Panc1 (cell line): ENCODE measurements around the gene TMEM60. TPM values are rescaled to one million over a fixed set of nuclear protein-coding genes. Genes with fewer than 3 reads are reported as not detected.

Experiments used
- ATAC-seq: fragments of 200-7000 bp; cut with Tn5 transposase; 2 replicates; pipeline ENCODE4 v1.9.1; 2020; ENCODE audit warnings: mild to moderate bottlenecking, moderate library complexity
- BruUV-seq: library from RNA; stranded (reverse); fragments of 400-500 nt; replicated peaks from 2 replicates; lab custom pipeline; 2021; lab: Mats Ljungman, UMichigan
- CTCF ChIA-PET: fragments of 300-600 bp; sonication (Branson Sonifier 250); formaldehyde crosslinking; loops from one replicate; lab custom pipeline; 2022; ENCODE audit warnings: antibody characterized with exemption; lab: Charles Lee
- POLR2A ChIA-PET: fragments of 300-600 bp; sonication (Branson Sonifier 250); formaldehyde crosslinking; loops from one replicate; lab custom pipeline; 2022; ENCODE audit warnings: antibody characterized with exemption; lab: Charles Lee
- DNase-seq: peaks from one replicate; pipeline ENCODE4 v3.0.0-alpha.2; 2010; ENCODE audit warnings: low read depth, low spot score
- H3K27ac ChIP-seq: 2 replicates; pipeline ENCODE4 v1.5.1; 2011; ENCODE audit warnings: mild to moderate bottlenecking, low read length, inconsistent platforms
- H3K27me3 ChIP-seq: fragments of 200-500 bp; sonication (Bioruptor generic); 2 replicates; pipeline ENCODE4 v1.6.0; 2014; ENCODE audit warnings: low read length, inconsistent platforms; ENCODE audit not compliant: control insufficient read depth, insufficient read depth
- H3K36me3 ChIP-seq: fragments of 200-500 bp; sonication (Bioruptor generic); 2 replicates; pipeline ENCODE4 v1.5.1; 2014; ENCODE audit warnings: inconsistent platforms, mild to moderate bottlenecking, low read length, moderate library complexity; ENCODE audit not compliant: control insufficient read depth, insufficient read depth
- H3K4me1 ChIP-seq: 2 replicates; pipeline ENCODE4 v1.5.1; 2011; ENCODE audit warnings: inconsistent platforms, mild to moderate bottlenecking, low read length, moderate library complexity; ENCODE audit not compliant: control insufficient read depth, insufficient read depth
- H3K4me3 ChIP-seq, 2 experiments: 2 replicates each; pipeline ENCODE4 v1.5.1; 2011 to 2012; ENCODE audit warnings: low read depth in 2 of 2, low read length in 2 of 2, mild to moderate bottlenecking in 2 of 2, inconsistent platforms in 1 of 2, moderate library complexity in 1 of 2
- H3K9me3 ChIP-seq: fragments of 200-500 bp; sonication (Bioruptor generic); 2 replicates; pipeline ENCODE4 v1.5.1; 2014; ENCODE audit warnings: low read depth, mild to moderate bottlenecking, inconsistent platforms, low read length, moderate library complexity; ENCODE audit not compliant: control insufficient read depth, insufficient read depth
- POLR2AphosphoS5 ChIP-seq: IDR thresholded peaks from 2 replicates; pipeline ENCODE4 v1.6.1; 2012; ENCODE audit warnings: mild to moderate bottlenecking, low read depth, low read length, moderate library complexity
- SIN3A ChIP-seq: IDR thresholded peaks from 2 replicates; pipeline ENCODE4 v1.6.1; 2012; ENCODE audit warnings: low read depth, mild to moderate bottlenecking, low read length, moderate library complexity, borderline replicate concordance; ENCODE audit not compliant: insufficient read depth
- TCF7L2 ChIP-seq: IDR thresholded peaks from 2 replicates; pipeline ENCODE4 v1.6.1; 2011; ENCODE audit warnings: mild to moderate bottlenecking, low read depth, low read length, inconsistent platforms
- in situ Hi-C: cut with HindIII; loops from 2 replicates; pipeline ENCODE4 v1.10.0; 2016; ENCODE audit warnings: low sequenced_read_pairs, low pct_unique_long_range_greater_than_20kb
- intact Hi-C: fragments of 100-400 bp; cut with micrococcal nuclease; formaldehyde crosslinking; loops from one replicate; pipeline ENCODE4 v1.10.0; 2022; ENCODE audit not compliant: unreplicated experiment
- total RNA-seq: library from RNA; stranded (reverse); gene quantifications from one replicate; pipeline ENCODE4 v1.2.1, GENCODE V29; 2021; ENCODE audit not compliant: unreplicated experiment
- TF ChIP-seq, protein P1 (sequence below): fragments of 450-650 bp; IDR thresholded peaks from 2 replicates; pipeline ENCODE4 v1.5.1; 2017; ENCODE audit warnings: mild to moderate bottlenecking
- TF ChIP-seq, protein P2 (sequence below), 2 experiments: IDR thresholded peaks; 2 replicates each; pipeline ENCODE4 v1.6.1; 2011 to 2012; ENCODE audit warnings: low read depth in 2 of 2, control low read depth in 1 of 2, low read length in 1 of 2, mild to moderate bottlenecking in 1 of 2, moderate library complexity in 1 of 2; ENCODE audit not compliant: insufficient read depth in 1 of 2

The TMEM60 gene
- total RNA-seq, 1 experiment from 2014 or later: 20.4 TPM

DNA sequence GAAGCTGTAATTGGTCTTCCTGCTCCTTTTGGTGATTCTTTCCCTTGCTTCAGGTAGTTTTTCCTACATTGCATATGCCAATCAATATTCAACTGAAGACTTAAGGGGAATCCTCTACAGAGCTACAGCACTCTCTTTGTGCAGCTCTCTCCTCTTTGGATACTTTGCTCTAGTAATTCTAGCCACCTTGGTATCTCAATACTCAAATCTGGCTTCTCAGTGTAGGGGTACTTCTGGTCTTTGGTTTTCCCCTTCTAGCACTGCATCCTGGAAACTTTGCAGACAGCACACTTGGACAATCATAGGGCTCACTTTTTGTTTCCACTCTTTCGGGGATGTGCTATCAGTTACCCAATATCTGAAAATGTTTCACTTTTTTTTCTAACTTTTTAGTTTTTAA lies 10.3 kb upstream of the TMEM60 start (continued):
- TF ChIP-seq, protein P1, sequence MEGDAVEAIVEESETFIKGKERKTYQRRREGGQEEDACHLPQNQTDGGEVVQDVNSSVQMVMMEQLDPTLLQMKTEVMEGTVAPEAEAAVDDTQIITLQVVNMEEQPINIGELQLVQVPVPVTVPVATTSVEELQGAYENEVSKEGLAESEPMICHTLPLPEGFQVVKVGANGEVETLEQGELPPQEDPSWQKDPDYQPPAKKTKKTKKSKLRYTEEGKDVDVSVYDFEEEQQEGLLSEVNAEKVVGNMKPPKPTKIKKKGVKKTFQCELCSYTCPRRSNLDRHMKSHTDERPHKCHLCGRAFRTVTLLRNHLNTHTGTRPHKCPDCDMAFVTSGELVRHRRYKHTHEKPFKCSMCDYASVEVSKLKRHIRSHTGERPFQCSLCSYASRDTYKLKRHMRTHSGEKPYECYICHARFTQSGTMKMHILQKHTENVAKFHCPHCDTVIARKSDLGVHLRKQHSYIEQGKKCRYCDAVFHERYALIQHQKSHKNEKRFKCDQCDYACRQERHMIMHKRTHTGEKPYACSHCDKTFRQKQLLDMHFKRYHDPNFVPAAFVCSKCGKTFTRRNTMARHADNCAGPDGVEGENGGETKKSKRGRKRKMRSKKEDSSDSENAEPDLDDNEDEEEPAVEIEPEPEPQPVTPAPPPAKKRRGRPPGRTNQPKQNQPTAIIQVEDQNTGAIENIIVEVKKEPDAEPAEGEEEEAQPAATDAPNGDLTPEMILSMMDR: no peak

DNA sequence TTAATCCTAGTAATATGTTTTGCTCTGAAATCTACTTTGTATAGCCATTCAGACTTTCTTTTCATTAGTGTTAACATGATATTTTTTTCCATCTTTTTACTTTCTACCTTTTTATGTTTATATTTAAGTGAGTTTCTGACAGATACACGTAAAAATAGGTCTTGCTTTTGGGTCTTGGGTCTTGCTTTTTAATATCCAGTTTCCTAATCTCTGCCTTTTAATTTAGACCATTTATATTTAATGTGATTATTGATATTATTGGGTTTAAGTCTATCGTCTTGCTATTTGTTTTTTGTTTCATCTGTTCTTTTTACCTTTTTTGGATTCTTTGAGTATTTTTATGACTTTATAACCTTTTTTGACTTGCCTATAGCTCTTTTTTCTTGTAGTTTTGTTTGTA lies 8.2 kb upstream of the TMEM60 start:
- in situ Hi-C loops (no loop called here), intact Hi-C loops (no loop called here)
- peaks cover 36% of the 10 kb centered on the region for H3K9me3 ChIP-seq
- ATAC-seq: no peak
- H3K36me3 ChIP-seq: no peaks in the 10 kb centered on the region
- peaks cover 8% of the 10 kb centered on the region; the same call in 1 of the 2 replicates for H3K4me1 ChIP-seq
- no peak for TF ChIP-seq TCF7L2
- TF ChIP-seq POLR2AphosphoS5: no peak
- TF ChIP-seq, protein P2, sequence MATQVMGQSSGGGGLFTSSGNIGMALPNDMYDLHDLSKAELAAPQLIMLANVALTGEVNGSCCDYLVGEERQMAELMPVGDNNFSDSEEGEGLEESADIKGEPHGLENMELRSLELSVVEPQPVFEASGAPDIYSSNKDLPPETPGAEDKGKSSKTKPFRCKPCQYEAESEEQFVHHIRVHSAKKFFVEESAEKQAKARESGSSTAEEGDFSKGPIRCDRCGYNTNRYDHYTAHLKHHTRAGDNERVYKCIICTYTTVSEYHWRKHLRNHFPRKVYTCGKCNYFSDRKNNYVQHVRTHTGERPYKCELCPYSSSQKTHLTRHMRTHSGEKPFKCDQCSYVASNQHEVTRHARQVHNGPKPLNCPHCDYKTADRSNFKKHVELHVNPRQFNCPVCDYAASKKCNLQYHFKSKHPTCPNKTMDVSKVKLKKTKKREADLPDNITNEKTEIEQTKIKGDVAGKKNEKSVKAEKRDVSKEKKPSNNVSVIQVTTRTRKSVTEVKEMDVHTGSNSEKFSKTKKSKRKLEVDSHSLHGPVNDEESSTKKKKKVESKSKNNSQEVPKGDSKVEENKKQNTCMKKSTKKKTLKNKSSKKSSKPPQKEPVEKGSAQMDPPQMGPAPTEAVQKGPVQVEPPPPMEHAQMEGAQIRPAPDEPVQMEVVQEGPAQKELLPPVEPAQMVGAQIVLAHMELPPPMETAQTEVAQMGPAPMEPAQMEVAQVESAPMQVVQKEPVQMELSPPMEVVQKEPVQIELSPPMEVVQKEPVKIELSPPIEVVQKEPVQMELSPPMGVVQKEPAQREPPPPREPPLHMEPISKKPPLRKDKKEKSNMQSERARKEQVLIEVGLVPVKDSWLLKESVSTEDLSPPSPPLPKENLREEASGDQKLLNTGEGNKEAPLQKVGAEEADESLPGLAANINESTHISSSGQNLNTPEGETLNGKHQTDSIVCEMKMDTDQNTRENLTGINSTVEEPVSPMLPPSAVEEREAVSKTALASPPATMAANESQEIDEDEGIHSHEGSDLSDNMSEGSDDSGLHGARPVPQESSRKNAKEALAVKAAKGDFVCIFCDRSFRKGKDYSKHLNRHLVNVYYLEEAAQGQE (IDR thresholded peaks at IDR 0.05; ENCODE audit: insufficient read depth in 1 of 2, low read depth in 2 of 2, low read length in 1 of 2): no peak
- H3K27ac ChIP-seq: no peak overlapping the region
- POLR2A ChIA-PET: no interaction called here
- no peaks in the 10 kb centered on the region for H3K27me3 ChIP-seq
- no peak overlapping the region for H3K4me3 ChIP-seq
- BruUV-seq: no TSS peak
- CTCF ChIA-PET: no interaction called here
- no peak for DNase-seq

DNA sequence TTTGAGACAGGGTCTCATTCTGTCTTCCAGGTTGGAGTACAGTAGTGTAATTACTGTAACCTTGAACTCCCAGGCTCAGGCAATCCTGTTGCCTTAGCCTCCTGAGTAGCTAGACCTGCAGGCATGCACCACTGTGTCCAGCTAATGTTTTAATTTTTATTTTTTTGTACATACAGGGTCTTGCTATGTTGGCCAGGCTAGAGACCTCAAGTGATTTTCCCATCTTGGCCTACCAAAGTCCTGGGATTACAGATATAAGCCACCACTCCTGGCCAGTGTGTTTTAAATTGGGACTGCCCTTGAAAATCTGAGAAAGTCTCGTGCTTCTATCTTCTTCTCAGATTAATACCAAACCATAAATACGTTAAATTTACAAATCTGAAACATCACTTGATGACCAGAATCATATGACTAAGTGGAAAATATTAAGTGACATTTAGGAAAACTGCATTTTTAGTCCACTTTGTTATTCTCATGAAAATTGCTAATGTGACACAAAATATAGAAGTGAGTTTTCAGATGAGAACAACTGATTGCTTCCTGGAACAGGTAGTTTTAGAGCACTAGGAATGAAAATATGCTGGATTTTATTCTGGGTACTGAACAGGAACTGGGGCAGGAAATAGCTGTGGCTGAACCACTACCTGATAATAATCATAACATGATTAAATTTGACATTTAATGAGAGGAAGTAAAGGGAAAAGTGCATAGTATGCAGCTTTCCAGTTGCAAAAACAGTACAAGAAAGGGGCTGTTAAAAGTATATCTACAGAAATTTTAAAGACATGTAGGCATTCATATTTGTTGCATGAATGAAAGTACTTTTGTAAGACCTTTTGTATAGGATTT lies 4.5 kb upstream of the TMEM60 start:
- in situ Hi-C loops (no loop called here), intact Hi-C loops (no loop called here)
- H3K4me3 ChIP-seq: no peak overlapping the region
- DNase-seq: no peak
- H3K27ac ChIP-seq: no peak overlapping the region
- H3K36me3 ChIP-seq: no peaks in the 10 kb centered on the region; the same call in 1 of the 2 replicates
- TF ChIP-seq POLR2AphosphoS5: no peak
- no peak for TF ChIP-seq SIN3A
- TF ChIP-seq, protein P2 (IDR thresholded peaks at IDR 0.05; ENCODE audit: insufficient read depth in 1 of 2, low read depth in 2 of 2, low read length in 1 of 2): no peak
- TF ChIP-seq TCF7L2: no peak
- TF ChIP-seq, protein P1: no peak
- no TSS peak for BruUV-seq
- H3K9me3 ChIP-seq: peaks cover 22% of the 10 kb centered on the region
- no peak for ATAC-seq
- H3K27me3 ChIP-seq: no peaks in the 10 kb centered on the region
- CTCF ChIA-PET: no interaction called here
- POLR2A ChIA-PET: interaction anchor here (0.5 to 0.6 kb wide), 2 partner anchors 12 to 36 kb away, joined by 3 to 9 read pairs; no protein-coding TSS in a partner anchor
- peaks cover 19% of the 10 kb centered on the region for H3K4me1 ChIP-seq
